ENCODE measurements around the gene RC3H2. TPM values are rescaled to one million over a fixed set of nuclear protein-coding genes. Genes with fewer than 3 reads are reported as not detected.

The RC3H2 gene
- total RNA-seq, 6 experiments from 2014 or later = 14.1 to 20.7 (median 19.4) TPM

DNA sequence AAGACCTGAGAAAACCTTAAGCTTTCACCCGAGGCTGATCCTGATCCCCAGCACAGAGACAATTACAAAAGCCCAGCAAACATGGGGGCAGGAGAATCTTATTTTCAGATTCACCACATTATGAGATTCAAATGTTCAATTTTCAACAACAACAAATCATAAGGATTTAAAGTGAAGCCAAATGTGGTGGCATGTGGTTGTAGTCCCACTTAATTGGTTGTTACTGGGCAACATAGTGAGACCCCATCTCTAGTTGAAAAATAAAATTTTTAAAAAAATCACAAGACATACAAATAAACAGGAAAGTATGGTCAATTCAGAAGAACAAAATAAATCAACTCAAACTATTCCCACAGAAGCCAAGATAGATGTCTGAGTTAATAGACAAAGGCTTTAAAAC, 31.7 kb upstream of the RC3H2 start:
- Histone ChIP-seq H3K36me3 (peaks cover 0 to 7% (median 0%) of the 10 kb centered on the region in 4 donors), H3K4me1 (peaks cover 0 to 22% (median 5%) of the 10 kb centered on the region in 4 donors), H3K27ac (no peak overlapping the region), H3K4me3 (no peak overlapping the region), H3K9me3 (no peaks in the 10 kb centered on the region), H3K27me3 (no peaks in the 10 kb centered on the region)
- TF ChIP-seq, protein P1, sequence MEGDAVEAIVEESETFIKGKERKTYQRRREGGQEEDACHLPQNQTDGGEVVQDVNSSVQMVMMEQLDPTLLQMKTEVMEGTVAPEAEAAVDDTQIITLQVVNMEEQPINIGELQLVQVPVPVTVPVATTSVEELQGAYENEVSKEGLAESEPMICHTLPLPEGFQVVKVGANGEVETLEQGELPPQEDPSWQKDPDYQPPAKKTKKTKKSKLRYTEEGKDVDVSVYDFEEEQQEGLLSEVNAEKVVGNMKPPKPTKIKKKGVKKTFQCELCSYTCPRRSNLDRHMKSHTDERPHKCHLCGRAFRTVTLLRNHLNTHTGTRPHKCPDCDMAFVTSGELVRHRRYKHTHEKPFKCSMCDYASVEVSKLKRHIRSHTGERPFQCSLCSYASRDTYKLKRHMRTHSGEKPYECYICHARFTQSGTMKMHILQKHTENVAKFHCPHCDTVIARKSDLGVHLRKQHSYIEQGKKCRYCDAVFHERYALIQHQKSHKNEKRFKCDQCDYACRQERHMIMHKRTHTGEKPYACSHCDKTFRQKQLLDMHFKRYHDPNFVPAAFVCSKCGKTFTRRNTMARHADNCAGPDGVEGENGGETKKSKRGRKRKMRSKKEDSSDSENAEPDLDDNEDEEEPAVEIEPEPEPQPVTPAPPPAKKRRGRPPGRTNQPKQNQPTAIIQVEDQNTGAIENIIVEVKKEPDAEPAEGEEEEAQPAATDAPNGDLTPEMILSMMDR (IDR thresholded peaks at IDR 0.05) = no peak
- TF ChIP-seq POLR2A (IDR thresholded peaks at IDR 0.05) = no peak
- DNase-seq (no peak), ATAC-seq (no peak)
- 39% methylated on average over 1 of the region's 1 CpG for WGBS (ENCODE audit: insufficient coverage, low coverage, low lambda C conversion rate, missing lambda C conversion rate)
- intact Hi-C loops (cut with DNase I) = no loop called here

GRCh38 chr9:122936464-122936863, 31.3 kb upstream of the RC3H2 start:
- DNase-seq = no peak
- Histone ChIP-seq H3K27me3 (no peaks in the 10 kb centered on the region), H3K9me3 (no peaks in the 10 kb centered on the region), H3K4me3 (no peak overlapping the region), H3K36me3 (peaks cover 0 to 7% (median 0%) of the 10 kb centered on the region in 4 donors), H3K4me1 (peaks cover 0 to 18% (median 5%) of the 10 kb centered on the region in 4 donors), H3K27ac (no peak overlapping the region)
- no peak for TF ChIP-seq POLR2A (IDR thresholded peaks at IDR 0.05)
- TF ChIP-seq, protein P1 (IDR thresholded peaks at IDR 0.05) = no peak
- intact Hi-C loops (cut with DNase I) = no loop called here
- no peak for ATAC-seq
- WGBS (ENCODE audit: insufficient coverage, low coverage, low lambda C conversion rate, missing lambda C conversion rate) = 37% methylated on average over 5 of the region's 5 CpGs

- intact Hi-C loops (cut with DNase I) = no loop called here
- Histone ChIP-seq H3K27ac (peak within 1 kb of the TSS; percentile 59 to 80 (median 71)), H3K4me1 (peaks cover 0 to 21% (median 9%) of the 10 kb centered on the region in 4 donors), H3K4me3 (peak within 1 kb of the TSS; percentile 85 to 98 (median 93)), H3K27me3 (no peaks in the 10 kb centered on the region), H3K9me3 (no peaks in the 10 kb centered on the region), H3K36me3 (no peaks in the 10 kb centered on the region)
- WGBS (ENCODE audit: insufficient coverage, low coverage, low lambda C conversion rate, missing lambda C conversion rate) = 0% methylated on average over 7 of the region's 51 CpGs
- ATAC-seq (peak; percentile 99 to 100 (median 100)), DNase-seq (peak; percentile 95 to 98 (median 96))
- TF ChIP-seq POLR2A (IDR thresholded peaks at IDR 0.05) = peak; percentile 70
- TF ChIP-seq, protein P1 (IDR thresholded peaks at IDR 0.05) = no peak
Observed at GRCh38 chr9:122931226-122932121, 26.3 kb upstream of the RC3H2 start, which contains the start of gene ZBTB26. TSS of gene ZBTB26 (minus strand) at chr9:122931512. CDS start at chr9:122919934, 11,578 bp downstream.

GRCh38 chr9:122930541-122931225, 25.5 kb upstream of the RC3H2 start:
- H3K27ac ChIP-seq = peak overlapping the region; percentile 59 to 80 (median 71)
- no peaks in the 10 kb centered on the region for H3K9me3 ChIP-seq
- intact Hi-C loops (cut with DNase I) = no loop called here
- no peaks in the 10 kb centered on the region for H3K27me3 ChIP-seq
- H3K36me3 ChIP-seq = no peaks in the 10 kb centered on the region
- peaks cover 0 to 21% (median 9%) of the 10 kb centered on the region in 4 donors for H3K4me1 ChIP-seq
- TF ChIP-seq, protein P1 (IDR thresholded peaks at IDR 0.05) = no peak
- no peak for TF ChIP-seq POLR2A (IDR thresholded peaks at IDR 0.05)
- peak in 2 of 4 donors; percentile 13 to 25 for ATAC-seq
- WGBS (ENCODE audit: insufficient coverage, low coverage, low lambda C conversion rate, missing lambda C conversion rate) = 37% methylated on average over 7 of the region's 10 CpGs
- peak overlapping the region; percentile 85 to 98 (median 93) for H3K4me3 ChIP-seq
- DNase-seq = no peak

Data from right lobe of liver (tissue), 6 donors.